ENCODE results near the gene TADA1.
A peak's percentile ranks its signal among the peaks of the same experiment; 100 is the strongest.
"Not testable (repeated sequence)": the region's sequence is repeated elsewhere in the genome, so short reads cannot be mapped to it uniquely, and the experiment has no call there.

TADA1 gene

GRCh38 chr1:166900987-166901386 is 24.9 kb upstream of the TADA1 start:
- no peak overlapping the region for H3K4me3 ChIP-seq (ENCODE audit: low read depth, low read length)
- DNase-seq (ENCODE audit: low read depth) = no peak

- DNase-seq (ENCODE audit: low read depth) = no peak
- no peak overlapping the region for H3K4me3 ChIP-seq (ENCODE audit: low read depth, low read length)
Observed at GRCh38 chr1:166899769-166900168, 23.7 kb upstream of the TADA1 start.

- DNase-seq (ENCODE audit: low read depth) = no peak
- H3K4me3 ChIP-seq (ENCODE audit: low read depth, low read length) = no peak overlapping the region
Observed at GRCh38 chr1:166895766-166896165, 19.7 kb upstream of the TADA1 start.

GRCh38 chr1:166889776-166890175 is 13.7 kb upstream of the TADA1 start:
- DNase-seq (ENCODE audit: low read depth) = no peak
- no peak overlapping the region for H3K4me3 ChIP-seq (ENCODE audit: low read depth, low read length)

- no peak for DNase-seq (ENCODE audit: low read depth)
- H3K4me3 ChIP-seq (ENCODE audit: low read depth, low read length) = no peak overlapping the region
Observed at GRCh38 chr1:166888373-166889111, 12.5 kb upstream of the TADA1 start.

GRCh38 chr1:166884971-166885370 is 8.9 kb upstream of the TADA1 start:
- DNase-seq (ENCODE audit: low read depth) = no peak
- H3K4me3 ChIP-seq (ENCODE audit: low read depth, low read length) = no peak overlapping the region

GRCh38 chr1:166884040-166884642 is 8.1 kb upstream of the TADA1 start:
- no peak overlapping the region for H3K4me3 ChIP-seq (ENCODE audit: low read depth, low read length)
- DNase-seq (ENCODE audit: low read depth) = no peak

- no peak for DNase-seq (ENCODE audit: low read depth)
- no peak overlapping the region for H3K4me3 ChIP-seq (ENCODE audit: low read depth, low read length)
Observed at GRCh38 chr1:166882893-166883292, 6.8 kb upstream of the TADA1 start.

GRCh38 chr1:166878173-166878917 is 2.3 kb upstream of the TADA1 start:
- H3K4me3 ChIP-seq (ENCODE audit: low read depth, low read length); DNase-seq (ENCODE audit: low read depth): not testable (repeated sequence)

- DNase-seq (ENCODE audit: low read depth) = no peak
- H3K4me3 ChIP-seq (ENCODE audit: low read depth, low read length) = peak overlapping the region; percentile 58
Observed at GRCh38 chr1:166876540-166876838, 425 bp upstream of the TADA1 start.

GRCh38 chr1:166875302-166875733 is 746 bp downstream of the TADA1 start:
- no peak for DNase-seq (ENCODE audit: low read depth)
- H3K4me3 ChIP-seq (ENCODE audit: low read depth, low read length) = peak overlapping the region; percentile 58

- DNase-seq (ENCODE audit: low read depth) = no peak
Observed at GRCh38 chr1:166874464-166874863, 1.6 kb downstream of the TADA1 start.

GRCh38 chr1:166870584-166870983 is 5.5 kb downstream of the TADA1 start:
- DNase-seq (ENCODE audit: low read depth) = no peak
- H3K4me3 ChIP-seq (ENCODE audit: low read depth, low read length) = no peak overlapping the region

More at GRCh38 chr1:166874464-166874863, 1.6 kb downstream of the TADA1 start:
- no peak overlapping the region for H3K4me3 ChIP-seq (ENCODE audit: low read depth, low read length)

GRCh38 chr1:166869318-166870099 is 6.6 kb downstream of the TADA1 start:
- H3K4me3 ChIP-seq (ENCODE audit: low read depth, low read length) = no peak overlapping the region

GRCh38 chr1:166868639-166869038 is 7.4 kb downstream of the TADA1 start:
- H3K4me3 ChIP-seq (ENCODE audit: low read depth, low read length) = no peak overlapping the region
- DNase-seq (ENCODE audit: low read depth) = no peak

More at GRCh38 chr1:166869318-166870099, 6.6 kb downstream of the TADA1 start:
- no peak for DNase-seq (ENCODE audit: low read depth)

- no peak overlapping the region for H3K4me3 ChIP-seq (ENCODE audit: low read depth, low read length)
- no peak for DNase-seq (ENCODE audit: low read depth)
Observed at GRCh38 chr1:166865926-166866325, 10.1 kb downstream of the TADA1 start.

GRCh38 chr1:166859597-166859996 is 16.5 kb downstream of the TADA1 start:
- DNase-seq (ENCODE audit: low read depth) = no peak
- H3K4me3 ChIP-seq (ENCODE audit: low read depth, low read length) = no peak overlapping the region

GRCh38 chr1:166858726-166859419 is 17.2 kb downstream of the TADA1 start:
- no peak for DNase-seq (ENCODE audit: low read depth)
- no peak overlapping the region for H3K4me3 ChIP-seq (ENCODE audit: low read depth, low read length)

- DNase-seq (ENCODE audit: low read depth) = no peak
- no peak overlapping the region for H3K4me3 ChIP-seq (ENCODE audit: low read depth, low read length)
Observed at GRCh38 chr1:166857995-166858394, 18.1 kb downstream of the TADA1 start.

All from skeletal muscle cell (primary cell).